ENCODE results near the gene METAP1. TPM values are rescaled to one million over a fixed set of nuclear protein-coding genes. Genes with fewer than 3 reads are reported as not detected.

METAP1 gene
- total and polyA plus RNA-seq, 2 of the 4 experiments (the other 2 are of a cell fraction), result 43.7 to 47.9 TPM

GRCh38 chr4:98961770-98962169, 33.8 kb upstream of the METAP1 start:
- TF ChIP-seq RFX5 (IDR thresholded peaks at IDR 0.05; ENCODE audit: low read depth, low read length), result no peak
- no peak for TF ChIP-seq SMC3 (IDR thresholded peaks at IDR 0.05; ENCODE audit: low read depth, low read length)
- no peak for TF ChIP-seq CEBPB (IDR thresholded peaks at IDR 0.05; ENCODE audit: low read depth, low read length)
- no peak for TF ChIP-seq MXI1 (IDR thresholded peaks at IDR 0.05; ENCODE audit: borderline replicate concordance, low read depth, low read length)
- no peak for TF ChIP-seq POLR2A (IDR thresholded peaks at IDR 0.05; ENCODE audit: low read depth, low read length)
- TF ChIP-seq BHLHE40 (IDR thresholded peaks at IDR 0.05; ENCODE audit: low read depth, low read length), result no peak
- Histone ChIP-seq H3K9ac (ENCODE audit: low read depth, low read length) (no peak overlapping the region), H3K14ac (replicated peaks; ENCODE audit: low read depth, low read length) (no peak overlapping the region), H3K36me3 (ENCODE audit: control insufficient read depth, insufficient read depth, low read length) (no peaks in the 10 kb centered on the region), H2AK9ac (replicated peaks; ENCODE audit: low read depth, low read length, poor library complexity) (no peak overlapping the region), H3K9me3 (ENCODE audit: control insufficient read depth, insufficient read depth, low read length) (no peaks in the 10 kb centered on the region), H3K18ac (ENCODE audit: low read depth, low read length) (no peak overlapping the region), H3K4me1 (ENCODE audit: control insufficient read depth, insufficient read depth, low read length) (peaks cover 3% of the 10 kb centered on the region; the same call in 1 of the 2 replicates), H4K20me1 (ENCODE audit: insufficient read depth, low read length) (no peaks in the 10 kb centered on the region), H3K56ac (ENCODE audit: extremely low read depth, insufficient read depth, low read length) (no peak overlapping the region), H2BK15ac (ENCODE audit: low read depth, low read length) (no peak overlapping the region), H4K5ac (ENCODE audit: low read depth, low read length) (no peak overlapping the region), H4K8ac (ENCODE audit: low read depth in 2 of 2, low read length in 2 of 2) (no peak overlapping the region), H4K91ac (ENCODE audit: insufficient read depth, low read depth, low read length) (no peak overlapping the region), H2AFZ (replicated peaks; ENCODE audit: low read length, poor library complexity) (no peak overlapping the region), H2BK120ac (ENCODE audit: low read depth, low read length) (no peak overlapping the region), H2BK20ac (ENCODE audit: low read depth, low read length) (no peak overlapping the region), H3K9me1 (ENCODE audit: insufficient read depth, low read length) (no peaks in the 10 kb centered on the region), H3K79me1 (ENCODE audit: low read depth in 1 of 2, low read length in 2 of 2) (no peaks in the 10 kb centered on the region), H2BK5ac (ENCODE audit: low read depth, low read length, poor library complexity, severe bottlenecking) (no peak overlapping the region), H3K27me3 (ENCODE audit: control insufficient read depth, insufficient read depth, low read length) (no peaks in the 10 kb centered on the region), H3K4me3 (ENCODE audit: insufficient read depth, low read depth, low read length) (no peak overlapping the region), H3K23ac (ENCODE audit: low read depth, low read length) (no peak overlapping the region), H3K27ac (ENCODE audit: insufficient read depth, low read length) (no peak overlapping the region), H3K4ac (ENCODE audit: low read depth, low read length) (no peak overlapping the region), H2AK5ac (ENCODE audit: low read depth, low read length) (no peak overlapping the region), H3K4me2 (ENCODE audit: low read depth, low read length) (no peak overlapping the region)
- dilution Hi-C loops (cut with HindIII; ENCODE audit: low sequenced_read_pairs, unreplicated experiment), result no loop called here
- WGBS, 2 experiments (ENCODE audit: extremely low coverage in 2 of 2, insufficient read length in 1 of 2), result no CpG with 5 or more reads among the region's 2 CpGs
- in situ Hi-C loops (cut with MboI; ENCODE audit: low sequenced_read_pairs), result no loop called here
- ChIA-PET CTCF (interaction anchor here (0.6 kb wide), 2 partner anchors 32 to 49 kb away, joined by 4 read pairs; no protein-coding TSS in a partner anchor), POLR2A (ENCODE audit: unreplicated experiment) (no interaction called here)
- intact Hi-C loops (cut with micrococcal nuclease), result loop anchor here (2.0 kb wide), 1 partner anchor 13 kb away; no protein-coding TSS in a partner anchor
- no peak for DNase-seq
- no peak for ATAC-seq (ENCODE audit: low read depth)
- no TSS peak for BruUV-seq (replicated peaks)
